Measurements from ENCODE around the gene SHPK. TPM values are rescaled to one million over a fixed set of nuclear protein-coding genes. Genes with fewer than 3 reads are reported as not detected.

The SHPK gene
- total RNA-seq, 1 donor from 2014 or later = 10.0 TPM

DNA sequence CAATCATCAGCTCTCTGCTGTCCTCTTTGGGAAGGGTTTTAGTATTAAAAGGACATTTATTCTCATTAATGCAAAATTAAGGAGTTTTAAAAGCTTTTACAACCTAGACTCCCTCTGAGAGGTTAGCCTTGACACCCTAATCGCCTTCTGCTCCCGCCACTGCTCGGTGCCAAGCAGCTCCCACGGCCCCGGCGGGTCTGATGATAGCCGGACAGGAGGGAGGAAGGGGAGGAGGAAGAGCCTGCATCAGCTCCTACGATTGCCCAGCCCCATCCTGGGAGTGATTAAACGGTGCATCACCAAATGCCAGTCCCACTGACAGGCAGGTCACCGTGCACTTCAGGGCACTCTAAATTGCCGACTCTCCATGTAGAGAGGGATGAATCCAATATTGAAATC is 8.3 kb downstream of the SHPK start:
- no peak for DNase-seq

DNA sequence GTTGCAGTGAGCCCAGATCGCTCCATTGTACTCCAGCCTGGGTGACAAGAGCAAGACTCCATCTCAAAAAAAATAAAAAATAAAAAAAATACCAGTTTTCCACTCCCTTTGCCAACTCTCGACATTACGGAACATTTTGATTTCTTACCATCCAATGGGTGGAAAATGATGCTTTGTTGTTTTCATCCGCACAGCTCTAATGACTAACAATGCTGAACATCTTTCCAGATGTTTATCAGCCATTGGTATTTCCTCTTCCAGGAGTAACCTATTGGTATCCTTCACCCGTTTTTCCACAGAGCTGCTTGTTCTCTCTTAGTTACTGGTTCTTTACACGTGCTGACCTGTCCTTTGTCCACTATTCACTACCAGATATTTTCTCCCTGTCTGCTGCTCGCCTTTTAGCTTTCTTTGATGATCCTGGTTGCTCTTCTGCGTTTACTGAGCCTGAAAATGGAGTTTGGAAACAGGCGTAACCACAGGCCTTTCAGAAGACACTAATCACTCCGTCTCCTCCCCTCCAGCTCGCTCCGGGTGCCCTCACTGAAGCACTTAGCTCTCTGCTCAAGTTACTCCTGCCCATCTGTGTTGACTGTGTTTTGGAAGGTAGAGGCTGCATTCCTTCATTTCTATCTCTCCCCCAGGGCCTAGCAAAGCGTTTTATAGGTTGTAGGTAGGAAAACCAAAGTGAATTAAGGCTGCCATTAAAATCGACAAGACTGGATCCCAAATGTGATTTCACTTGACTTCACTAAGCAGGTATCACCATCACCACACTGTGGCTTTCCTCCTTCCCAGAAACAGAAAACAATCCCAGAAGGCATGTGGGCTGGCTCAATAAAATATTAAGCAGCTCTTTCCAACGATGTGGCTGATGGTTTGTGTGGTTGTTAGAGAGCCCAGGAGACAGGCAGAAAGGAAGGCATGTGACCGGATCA is 8.9 kb downstream of the SHPK start:
- DNase-seq = no peak

- no peak for DNase-seq
Observed at GRCh38 chr17:3622977-3623594, 13.0 kb downstream of the SHPK start.

DNA sequence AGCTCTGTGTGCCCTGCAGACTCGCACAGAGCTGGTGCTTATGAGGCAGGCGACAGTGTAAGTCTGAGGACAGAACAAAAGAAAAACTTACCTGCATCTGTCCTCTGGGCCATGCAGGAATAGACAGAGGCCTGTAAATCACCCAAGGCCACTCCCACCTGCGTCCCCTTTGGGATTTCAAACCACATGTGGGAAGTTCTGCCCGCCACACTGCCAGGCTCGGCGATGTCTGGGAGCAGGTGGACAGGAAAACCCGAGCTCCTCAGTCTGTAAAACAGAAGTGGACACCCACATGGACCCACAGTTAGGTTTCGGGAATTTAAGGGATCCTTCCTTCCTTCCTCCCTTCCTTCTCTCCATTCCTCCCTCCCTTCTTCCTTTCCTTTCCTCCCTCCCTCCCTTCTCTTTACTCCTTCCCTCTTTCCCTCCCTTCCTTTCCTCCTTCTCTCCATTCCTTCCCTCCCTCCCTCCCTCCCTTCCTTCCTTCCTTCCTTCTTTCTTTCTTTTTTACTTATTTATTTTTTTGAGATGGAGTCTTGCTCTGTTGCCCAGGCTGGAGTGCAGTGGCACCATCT is 14.8 kb downstream of the SHPK start:
- DNase-seq = no peak

DNA sequence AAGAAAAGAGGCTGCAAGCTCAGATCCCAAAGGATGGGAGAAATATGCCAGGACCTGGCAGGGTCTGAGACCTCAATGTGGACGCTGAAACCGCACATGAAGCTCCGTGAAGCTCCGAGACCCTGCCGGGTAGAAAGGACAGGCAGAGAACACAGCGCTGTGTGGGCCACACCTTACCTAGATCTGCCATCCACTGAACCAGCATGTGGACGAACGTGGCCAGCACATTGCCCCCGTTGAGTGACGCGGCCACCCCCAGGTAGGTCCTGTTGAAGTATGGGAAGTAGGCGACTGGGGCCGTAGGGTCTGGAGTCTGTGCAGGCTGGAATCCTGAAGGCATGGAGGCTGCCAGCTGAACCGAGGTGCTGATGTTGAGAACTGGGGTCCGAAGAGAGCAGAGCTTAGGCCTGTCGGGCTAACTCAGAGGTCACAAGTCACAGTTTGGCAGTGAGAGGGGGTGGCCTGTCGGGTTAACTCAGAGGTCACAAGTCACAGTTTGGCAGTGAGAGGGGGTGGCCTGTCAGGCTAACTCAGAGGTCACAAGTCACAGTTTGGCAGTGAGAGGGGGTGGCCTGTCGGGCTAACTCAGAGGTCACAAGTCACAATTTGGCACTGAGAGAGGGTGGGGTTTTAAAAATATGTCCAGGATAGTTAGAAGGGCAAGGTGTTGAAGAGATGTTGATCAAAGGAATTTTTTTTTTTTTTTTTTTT is 20.7 kb downstream of the SHPK start:
- DNase-seq = no peak

DNA sequence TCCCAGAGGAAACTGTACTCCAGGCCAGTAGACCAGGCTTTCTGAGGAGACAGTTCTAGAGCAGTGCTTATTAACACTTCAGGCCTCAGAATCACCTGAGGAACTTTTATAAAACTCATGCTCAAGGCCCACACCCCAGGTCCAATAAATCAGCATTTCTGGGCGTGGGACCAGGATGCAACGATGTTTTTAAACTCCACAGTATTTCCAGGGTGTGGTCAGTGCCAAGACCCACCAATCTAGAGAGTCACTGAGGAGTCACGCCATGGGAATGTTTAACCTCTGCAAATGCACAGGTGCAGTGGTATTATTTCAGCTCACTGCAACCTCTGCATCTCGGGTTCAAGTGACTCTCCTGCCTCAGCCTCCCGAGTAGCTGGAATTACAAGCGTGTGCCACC is 22.9 kb downstream of the SHPK start:
- DNase-seq = no peak

DNA sequence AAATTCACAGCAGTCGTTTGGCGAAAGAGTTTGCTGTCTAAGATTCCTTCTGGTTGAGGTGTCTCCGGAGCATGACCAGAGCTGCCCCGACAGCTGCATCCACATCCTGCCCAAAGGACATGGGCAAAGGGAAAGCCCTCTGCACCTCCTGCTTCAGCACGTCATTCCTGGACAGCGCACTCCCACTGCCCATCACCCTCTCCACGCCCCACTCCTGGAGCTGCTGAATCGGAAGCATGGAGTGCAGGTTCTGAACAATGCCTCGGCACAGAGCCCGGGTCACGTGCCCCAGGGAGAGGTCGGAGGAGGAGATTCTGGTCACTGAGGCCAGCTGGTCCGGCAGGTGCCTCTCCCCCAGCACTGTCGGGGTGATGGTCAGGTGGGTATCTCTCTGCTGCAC is 25.5 kb downstream of the SHPK start:
- DNase-seq = no peak

DNA sequence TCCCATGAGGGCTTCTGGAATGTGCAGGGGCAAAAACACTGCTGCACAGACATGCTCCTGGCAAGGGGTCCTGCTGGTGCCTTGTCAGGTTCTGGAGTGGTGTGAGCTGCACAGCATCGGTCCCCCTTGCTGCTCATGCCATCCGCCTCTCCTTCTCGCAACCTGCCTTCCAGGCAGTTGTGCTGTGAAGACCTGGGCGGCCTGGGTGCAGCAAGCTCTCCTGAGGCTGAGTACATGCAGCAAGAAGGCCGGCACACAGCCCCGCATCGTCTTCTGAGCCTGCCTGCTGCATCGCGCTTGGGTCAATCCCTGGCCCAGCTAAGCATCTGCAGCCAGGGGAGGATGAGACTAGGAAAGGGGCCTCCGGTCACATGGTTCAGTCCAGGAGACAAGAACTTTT is 26.4 kb downstream of the SHPK start:
- DNase-seq = no peak

GRCh38 chr17:3603870-3604259 is 32.2 kb downstream of the SHPK start:
- no peak for DNase-seq

- DNase-seq = no peak
Observed at GRCh38 chr17:3603119-3603869, 32.8 kb downstream of the SHPK start.

DNA sequence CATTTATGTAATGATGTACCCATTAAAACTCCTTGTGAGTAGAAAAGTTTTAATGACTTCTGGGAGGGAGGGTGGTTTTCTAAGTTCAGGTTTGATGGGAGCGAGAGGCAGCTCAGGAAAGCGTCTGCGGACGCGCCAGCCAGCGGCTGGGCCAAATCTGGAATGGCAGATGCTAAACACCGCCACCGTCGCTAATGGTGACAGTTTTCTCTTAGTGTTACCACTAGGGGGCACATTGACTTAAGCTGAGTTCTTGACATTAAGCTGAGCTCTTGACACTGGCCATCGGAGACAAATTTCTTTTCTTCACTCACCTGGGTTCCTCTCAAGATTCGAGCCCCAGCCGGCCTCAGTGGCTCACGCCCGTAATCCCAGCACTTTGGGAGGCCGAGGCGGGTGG is 33.6 kb downstream of the SHPK start:
- no peak for DNase-seq

GRCh38 chr17:3600529-3601205 is 35.4 kb downstream of the SHPK start:
- DNase-seq = no peak

- no peak for DNase-seq
Observed at GRCh38 chr17:3598078-3598477, 38.0 kb downstream of the SHPK start.

DNA sequence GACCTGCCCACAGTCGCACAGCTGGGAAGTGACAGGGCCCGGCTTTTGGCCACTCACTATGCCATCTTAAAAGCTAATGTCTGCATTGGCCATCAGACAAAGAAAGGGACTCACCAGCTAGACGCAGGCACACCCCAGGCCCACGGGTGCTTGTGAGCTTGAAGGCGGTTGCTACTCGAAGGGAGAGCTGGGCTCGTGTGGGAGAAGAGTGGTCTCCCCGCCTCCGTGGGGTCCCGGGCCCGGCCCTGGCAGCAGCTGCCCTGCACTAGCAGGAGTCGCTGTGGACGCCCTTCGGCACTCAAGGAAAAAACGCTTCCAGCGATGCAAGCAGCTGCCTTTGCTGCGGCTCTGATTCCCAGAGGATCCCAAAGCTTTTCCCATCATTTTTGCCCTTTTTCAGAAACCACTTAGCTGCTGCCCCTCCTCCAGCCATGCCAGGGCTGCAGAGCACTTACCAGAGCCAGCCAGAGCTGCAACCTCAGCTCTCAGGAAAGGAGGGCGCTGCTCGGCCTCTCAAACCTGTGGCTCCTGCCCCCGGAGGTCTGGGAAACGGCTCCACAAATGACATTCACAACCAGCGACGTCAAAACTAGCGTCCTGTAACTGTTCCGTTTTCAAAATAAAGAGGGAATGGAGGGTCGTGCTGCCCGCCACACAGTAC is 39.1 kb downstream of the SHPK start:
- DNase-seq = no peak

DNA sequence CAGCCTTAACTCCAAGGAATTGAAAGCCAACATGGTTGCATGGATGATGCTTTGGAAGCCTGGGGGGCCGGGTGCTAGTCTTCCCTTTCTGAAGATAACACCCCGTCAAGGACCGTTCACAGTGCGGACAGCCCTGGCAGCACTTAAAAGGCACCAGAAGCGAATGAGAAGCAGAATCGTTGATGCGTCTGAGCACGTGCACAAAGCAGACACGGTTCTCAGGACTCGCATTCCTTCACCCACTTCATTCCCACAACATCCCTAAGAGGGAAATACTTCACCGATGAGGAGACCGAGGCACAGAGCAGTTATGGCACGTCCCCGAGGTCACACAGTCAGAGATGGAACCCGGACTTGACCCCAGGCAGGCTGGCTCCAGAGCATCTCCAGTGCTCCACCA is 41.1 kb downstream of the SHPK start:
- no peak for DNase-seq

DNA sequence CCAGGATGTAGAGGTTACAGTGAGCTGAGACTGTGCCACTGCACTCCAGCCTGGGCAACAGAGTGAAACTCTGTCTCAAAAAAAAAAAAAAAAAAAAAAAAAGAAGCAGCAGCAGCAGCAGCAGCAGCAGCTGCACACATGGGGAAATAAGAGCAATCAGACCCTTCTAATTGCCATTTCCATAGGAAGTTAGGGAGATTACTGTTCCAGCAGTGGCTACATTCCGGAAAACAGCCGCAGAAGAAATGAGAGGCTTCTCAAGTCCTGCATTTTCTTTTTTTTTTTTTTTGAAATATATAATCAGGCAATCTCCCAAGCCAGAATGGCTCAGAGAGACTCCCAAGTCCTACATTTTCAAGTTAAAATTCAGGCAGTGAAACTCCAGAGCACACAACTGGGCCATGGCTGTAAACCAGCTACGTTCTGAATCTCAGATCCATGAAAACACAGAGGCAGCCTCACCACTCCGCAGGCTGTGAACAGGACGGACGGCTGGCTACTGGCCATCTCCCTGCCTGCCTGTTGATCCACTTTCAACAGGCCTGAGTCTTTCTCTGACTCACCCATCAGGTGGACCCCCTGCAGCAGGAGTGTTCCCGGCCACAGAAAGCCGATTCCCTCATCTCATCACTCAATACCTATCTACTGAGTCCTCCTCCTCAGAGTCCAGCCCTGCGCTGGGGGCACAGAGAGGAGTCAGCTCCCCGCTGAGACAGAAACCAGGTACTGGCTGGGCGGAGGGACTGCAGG is 41.8 kb downstream of the SHPK start:
- peak; percentile 42 for DNase-seq

GRCh38 chr17:3593384-3593783 is 42.7 kb downstream of the SHPK start:
- DNase-seq = no peak

GRCh38 chr17:3592216-3592860 is 43.7 kb downstream of the SHPK start:
- no peak for DNase-seq

DNA sequence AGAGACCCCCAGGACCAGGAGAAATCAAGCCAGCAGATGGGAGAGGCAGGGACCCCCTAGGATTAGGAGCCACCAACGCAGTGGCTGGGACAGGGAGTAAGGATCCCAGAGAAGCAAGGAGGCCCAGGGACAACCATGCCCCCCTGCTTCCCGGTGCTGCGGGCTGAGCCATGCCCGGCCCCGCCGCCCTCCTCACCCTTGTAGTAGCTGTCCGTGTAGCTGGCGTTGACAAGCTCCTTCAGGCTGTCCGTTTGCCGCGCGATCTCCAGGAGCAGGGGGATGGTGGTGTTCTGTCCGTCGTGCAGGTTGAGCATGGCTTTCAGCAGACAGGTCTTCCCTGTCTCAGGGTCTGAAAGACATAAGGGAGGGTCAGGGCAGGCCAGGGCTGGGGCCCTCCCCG is 45.3 kb downstream of the SHPK start:
- no peak for DNase-seq

DNA sequence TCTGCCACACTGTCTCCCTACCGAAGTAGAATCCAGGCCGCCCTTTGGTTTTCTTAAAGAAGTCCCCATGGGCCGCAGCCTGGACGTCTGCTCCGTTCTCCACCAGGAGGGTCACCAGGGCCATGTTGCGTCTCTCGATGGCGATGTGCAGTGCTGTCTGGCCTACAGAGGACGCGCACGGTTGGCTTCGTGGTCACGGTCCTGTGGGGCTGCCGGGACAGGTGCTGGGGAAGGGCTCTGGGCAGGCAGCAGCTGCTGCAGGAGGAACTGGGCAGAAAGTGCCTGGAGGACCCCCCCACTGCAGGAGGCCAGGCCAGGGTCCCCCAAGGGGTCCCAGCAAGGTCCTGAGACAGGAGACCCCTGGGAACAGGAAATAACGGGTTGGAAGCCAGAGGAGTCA is 45.8 kb downstream of the SHPK start:
- no peak for DNase-seq

All from occipital lobe (tissue), 2 donors.